NCI-H2107 treated with DMSO at 0.1 percent for 48 hours (cell line): ENCODE data around the gene SEC14L5.

ENCODE experiments used
- DNase-seq: peaks from one replicate; lab custom pipeline; 2025; ENCODE audit not compliant: unreplicated experiment; lab: John Stamatoyannopoulos, UW

Gene SEC14L5

DNA sequence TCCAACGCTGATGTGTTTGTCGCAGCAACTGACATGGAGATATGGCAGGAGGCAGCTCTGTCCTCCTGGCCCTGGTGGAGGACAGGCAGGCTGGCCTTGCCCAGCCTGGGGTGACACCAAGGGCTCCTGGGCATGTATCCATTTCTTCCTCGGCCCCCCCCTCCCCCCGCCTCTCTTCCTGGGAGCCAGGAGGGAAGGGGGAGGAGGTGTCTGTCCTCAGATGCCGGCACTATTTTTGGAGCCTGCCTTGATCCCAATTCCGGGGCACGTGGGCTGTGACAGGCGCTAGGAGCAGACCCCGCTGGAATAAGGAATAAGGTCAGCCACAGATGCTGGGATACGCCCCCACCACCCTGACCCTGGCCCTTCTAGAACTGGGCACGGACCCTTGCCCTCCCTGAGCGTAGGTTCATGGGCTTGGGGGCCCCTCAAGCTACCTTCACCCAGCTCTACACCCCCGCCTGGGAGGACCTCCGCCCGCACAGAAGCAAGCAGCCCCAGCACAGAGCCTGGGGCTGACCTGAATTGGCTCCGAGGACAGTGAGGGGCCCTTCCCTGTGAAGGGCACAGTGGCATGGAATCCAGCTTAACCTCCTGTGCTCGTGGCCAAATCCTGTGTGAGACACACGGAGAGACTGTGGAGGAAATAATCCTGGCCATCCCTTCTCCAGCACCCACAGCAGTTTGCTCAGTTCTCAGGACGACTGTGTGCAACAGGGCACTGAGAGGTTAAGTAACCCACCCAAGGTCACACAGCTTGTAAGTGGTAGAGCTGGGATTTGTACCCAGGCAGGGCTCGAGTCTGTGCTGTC, 24.1 kb downstream of the SEC14L5 start:
- DNase-seq, result no peak

GRCh38 chr16:4984174-4984990, 26.3 kb downstream of the SEC14L5 start:
- DNase-seq, result no peak

DNA sequence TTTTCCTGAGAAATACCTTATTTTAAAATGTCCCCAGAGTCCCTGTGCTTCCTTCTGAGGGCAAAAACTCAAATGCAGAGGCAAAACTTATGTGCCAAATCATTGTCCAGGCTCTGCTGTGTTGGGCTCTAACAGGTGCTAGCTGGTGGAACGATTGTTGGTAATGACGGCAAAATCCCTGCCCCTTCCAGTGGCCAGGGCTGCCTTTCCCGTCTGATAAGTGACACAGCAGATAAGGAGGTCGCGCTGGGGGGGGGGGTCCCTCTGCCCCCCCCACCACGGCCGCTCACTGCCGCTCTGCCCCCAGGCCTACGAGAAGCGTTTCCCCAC, 29.1 kb downstream of the SEC14L5 start:
- no peak for DNase-seq

DNA sequence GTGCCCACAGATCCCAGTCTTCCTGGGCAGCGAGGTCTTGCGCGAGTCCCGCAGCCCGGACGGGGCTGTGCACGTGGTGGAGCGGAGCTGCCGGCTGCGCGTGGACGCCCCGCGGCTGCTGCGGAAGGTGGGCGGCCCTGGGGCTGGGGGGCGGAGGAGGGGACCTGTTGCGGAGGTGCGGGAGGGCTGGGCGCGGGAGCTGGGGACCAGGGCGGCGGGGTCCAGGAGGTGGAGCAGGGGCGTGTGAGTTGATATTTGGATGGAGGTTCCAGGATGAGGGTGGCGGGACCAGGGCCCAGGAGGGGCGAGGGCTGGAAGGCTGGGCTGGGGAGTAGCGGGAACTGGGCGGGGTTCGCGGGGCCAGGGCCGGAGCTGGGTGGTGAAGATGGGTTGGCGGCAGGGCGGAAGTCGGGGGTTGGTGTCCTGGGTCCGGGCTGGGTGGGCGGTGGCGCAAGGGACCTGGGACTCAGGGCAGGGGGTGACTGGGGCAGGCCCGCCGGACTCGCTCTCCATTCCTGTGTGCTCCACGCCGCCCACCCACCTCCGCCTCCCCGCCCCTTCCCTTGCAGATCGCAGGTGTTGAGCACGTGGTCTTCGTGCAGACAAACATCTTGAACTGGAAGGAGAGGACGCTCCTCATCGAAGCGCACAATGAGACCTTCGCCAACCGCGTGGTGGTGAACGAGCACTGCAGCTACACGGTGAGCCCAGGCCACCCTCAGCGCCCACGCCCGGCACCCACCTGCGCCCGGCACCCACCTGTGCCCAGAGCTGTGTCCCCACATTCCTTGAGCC, 29.6 kb downstream of the SEC14L5 start:
- no peak for DNase-seq

- no peak for DNase-seq
These were observed 30.5 kb downstream of the SEC14L5 start for GRCh38 chr16:4988647-4989046.

DNA sequence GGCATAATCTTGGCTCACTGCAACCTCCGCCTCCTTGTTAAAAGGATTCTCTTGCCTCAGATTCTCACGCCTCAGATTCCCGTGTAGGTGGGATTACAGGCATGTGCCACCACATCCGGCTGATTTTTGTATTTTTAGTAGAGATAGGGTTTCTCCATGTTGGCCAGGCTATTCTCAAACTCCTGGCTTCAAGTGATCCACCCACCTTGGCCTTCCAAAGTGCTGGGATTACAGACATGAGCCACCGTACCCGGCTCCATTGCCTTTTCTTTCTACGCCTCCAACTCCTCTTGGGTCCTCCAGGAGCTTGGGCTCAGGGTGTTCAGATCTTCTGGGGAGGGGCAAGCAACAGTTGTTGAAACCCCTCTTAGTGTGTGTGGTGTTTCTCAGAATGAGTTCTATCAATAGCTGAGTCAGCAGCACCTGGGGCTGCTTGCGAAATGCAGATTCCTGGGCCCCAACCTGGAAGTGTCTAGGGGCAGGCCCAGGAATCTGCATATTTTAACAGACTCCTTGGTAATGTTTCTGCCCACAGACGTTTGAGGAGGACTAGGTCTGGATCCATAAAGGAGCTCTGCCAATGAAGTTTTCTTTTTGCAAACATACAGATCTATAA, 31.4 kb downstream of the SEC14L5 start:
- no peak for DNase-seq

DNA sequence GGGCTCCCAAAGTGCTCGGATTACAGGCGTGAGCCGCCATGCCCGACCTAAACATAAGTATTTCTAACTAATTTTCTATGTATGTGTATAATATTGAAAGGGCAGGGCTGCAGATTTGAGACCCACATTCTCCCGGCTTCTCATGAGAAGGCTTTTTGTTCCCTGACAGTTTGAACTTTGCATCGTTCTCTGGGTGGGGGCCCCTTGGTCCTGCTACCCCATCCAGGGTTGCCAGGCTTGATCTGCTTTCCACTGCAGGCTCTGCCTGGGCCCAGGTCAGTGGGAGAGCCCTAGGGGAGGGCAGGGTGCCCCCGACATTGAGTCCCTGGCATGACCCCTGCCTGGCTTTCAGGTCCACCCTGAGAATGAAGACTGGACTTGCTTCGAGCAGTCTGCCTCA, 32.3 kb downstream of the SEC14L5 start:
- no peak for DNase-seq

DNA sequence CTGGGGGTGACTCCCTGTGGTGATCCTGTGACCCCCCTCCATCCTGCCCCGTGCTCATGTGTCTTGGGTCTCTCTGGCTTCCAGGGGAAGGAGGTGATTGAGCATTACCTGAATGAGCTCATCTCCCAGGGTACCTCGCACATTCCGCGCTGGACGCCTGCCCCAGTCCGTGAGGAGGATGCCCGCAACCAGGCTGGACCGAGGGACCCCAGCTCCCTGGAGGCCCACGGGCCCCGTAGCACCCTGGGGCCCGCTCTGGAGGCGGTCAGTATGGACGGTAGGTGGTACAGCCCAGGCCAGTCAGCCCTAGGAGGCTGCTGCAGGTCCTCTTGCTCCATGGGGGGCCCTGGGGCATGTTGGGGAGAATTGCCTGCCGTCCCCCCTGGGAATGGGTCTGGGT, 33.6 kb downstream of the SEC14L5 start:
- DNase-seq, result no peak

- no peak for DNase-seq
These were observed 36.7 kb downstream of the SEC14L5 start for GRCh38 chr16:4994719-4995434.

DNA sequence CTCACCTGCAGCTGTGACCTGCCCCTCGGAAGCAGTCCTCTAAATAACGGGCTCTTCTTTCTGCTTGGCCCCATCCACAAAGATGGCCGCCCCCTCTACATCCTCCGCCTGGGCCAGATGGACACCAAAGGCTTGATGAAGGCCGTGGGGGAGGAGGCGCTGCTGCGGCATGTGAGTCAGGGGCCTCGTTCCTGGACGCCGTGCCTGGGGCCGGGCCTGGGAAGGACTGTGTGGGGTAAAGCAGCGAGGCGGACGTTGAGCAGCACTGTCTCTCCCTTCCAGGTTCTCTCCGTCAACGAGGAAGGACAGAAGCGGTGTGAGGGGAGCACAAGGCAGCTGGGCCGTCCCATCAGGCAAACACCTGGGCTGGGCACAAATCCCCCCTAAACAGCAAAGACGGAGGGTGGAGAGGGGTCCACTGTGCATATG, 42.5 kb downstream of the SEC14L5 start:
- DNase-seq, result no peak

- DNase-seq, result no peak
These were observed 43.4 kb downstream of the SEC14L5 start for GRCh38 chr16:5001571-5001970.

DNA sequence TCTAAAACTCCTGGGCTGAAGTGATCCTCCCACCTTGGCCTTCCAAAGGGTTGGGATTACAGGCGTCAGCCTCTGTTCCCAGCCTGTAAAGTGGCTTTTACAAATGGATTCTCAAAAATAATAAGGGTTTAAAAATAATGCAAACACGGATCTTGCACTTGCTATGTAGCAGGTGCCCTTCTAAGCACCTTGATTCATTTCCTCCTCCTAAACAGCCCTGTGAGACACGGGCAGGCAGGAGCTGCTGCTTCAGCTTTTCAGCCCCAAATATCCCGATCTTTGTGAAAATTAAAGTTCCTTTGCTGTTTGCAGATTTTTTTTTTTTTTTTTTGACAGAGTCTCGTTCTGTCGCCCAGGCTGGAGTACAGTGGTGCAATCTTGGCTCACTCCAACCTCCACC, 43.9 kb downstream of the SEC14L5 start:
- no peak for DNase-seq

GRCh38 chr16:5002699-5003143, 44.6 kb downstream of the SEC14L5 start:
- DNase-seq, result no peak

- no peak for DNase-seq
These were observed 45.1 kb downstream of the SEC14L5 start for GRCh38 chr16:5003211-5003610.

- no peak for DNase-seq
These were observed 45.7 kb downstream of the SEC14L5 start for GRCh38 chr16:5003828-5004227.

- DNase-seq, result no peak
These were observed 46.2 kb downstream of the SEC14L5 start for GRCh38 chr16:5004311-5004710.

DNA sequence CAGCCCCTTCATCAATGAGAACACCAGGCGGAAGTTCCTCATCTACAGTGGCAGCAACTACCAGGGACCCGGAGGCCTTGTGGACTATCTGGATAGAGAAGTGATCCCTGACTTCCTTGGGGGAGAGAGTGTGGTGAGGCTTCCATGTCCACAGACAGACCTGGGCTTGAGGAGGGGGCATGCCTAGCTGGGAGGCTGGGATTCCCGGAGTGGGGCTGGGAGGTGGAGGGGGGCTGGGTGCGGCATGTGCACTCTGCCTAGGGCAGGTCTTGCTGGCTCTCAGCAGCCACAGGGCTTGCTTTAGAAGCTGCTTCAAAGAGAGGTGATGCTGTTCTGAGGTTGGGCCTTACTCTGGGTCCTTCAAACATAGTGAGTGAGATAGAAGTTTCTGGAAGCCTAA, 47.8 kb downstream of the SEC14L5 start:
- DNase-seq, result no peak

- DNase-seq, result no peak
These were observed 48.4 kb downstream of the SEC14L5 start for GRCh38 chr16:5006348-5007193.

DNA sequence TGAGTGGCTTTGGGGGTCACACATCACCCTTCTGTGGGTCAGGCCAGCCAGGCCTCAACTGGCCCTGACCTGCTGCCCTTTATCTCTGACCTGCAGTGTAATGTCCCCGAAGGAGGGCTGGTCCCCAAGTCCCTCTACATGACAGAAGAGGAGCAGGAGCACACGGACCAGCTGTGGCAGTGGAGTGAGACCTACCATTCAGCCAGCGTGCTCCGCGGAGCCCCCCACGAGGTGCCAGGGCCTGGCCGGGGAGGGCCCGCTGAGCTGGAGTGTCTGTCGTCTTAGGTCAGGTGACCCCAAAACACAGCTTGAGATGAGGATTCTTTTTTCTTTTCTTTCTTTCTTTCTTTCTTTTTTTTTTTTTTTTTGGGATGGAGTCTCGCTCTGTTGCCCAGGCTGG, 49.1 kb downstream of the SEC14L5 start:
- no peak for DNase-seq

DNA sequence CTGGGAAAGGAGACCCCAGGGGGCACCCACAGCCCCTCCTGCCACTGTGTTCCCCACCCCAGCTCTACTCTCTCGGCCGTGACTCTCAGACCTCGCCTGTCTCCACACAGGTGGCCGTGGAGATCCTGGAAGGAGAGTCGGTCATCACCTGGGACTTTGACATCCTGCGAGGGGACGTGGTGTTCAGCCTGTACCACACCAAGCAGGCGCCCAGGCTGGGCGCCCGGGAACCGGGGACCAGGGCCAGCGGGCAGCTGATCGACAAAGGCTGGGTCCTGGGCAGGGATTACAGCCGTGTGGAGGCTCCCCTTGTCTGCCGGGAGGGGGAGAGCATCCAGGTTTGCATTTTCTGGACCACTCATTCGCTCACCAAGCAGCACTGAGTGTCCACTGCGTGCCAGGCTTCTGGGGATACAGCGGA, 50.2 kb downstream of the SEC14L5 start:
- no peak for DNase-seq
